Measurements from ENCODE around the gene DOCK3. TPM values are rescaled to one million over a fixed set of nuclear protein-coding genes. Genes with fewer than 3 reads are reported as not detected.

The DOCK3 gene
- total and polyA plus RNA-seq, 2 of the 4 experiments (the other 2 are of a cell fraction), result under 0.01 to 0.12 TPM

- no peak overlapping the region for H3K4me2 ChIP-seq (ENCODE audit: low read depth, low read length)
- H3K4me1 ChIP-seq (ENCODE audit: control insufficient read depth, insufficient read depth, low read length), result no peaks in the 10 kb centered on the region
- no peak overlapping the region for H3K23ac ChIP-seq (ENCODE audit: low read depth, low read length)
- no peak overlapping the region for H4K91ac ChIP-seq (ENCODE audit: insufficient read depth, low read depth, low read length)
- H3K9me3 ChIP-seq (ENCODE audit: control insufficient read depth, insufficient read depth, low read length), result no peaks in the 10 kb centered on the region
- no peak overlapping the region for H4K8ac ChIP-seq (ENCODE audit: low read depth in 2 of 2, low read length in 2 of 2)
- H3K27ac ChIP-seq (ENCODE audit: insufficient read depth, low read length), result no peak overlapping the region
- CTCF ChIA-PET, result interaction anchor here (1.0 to 1.1 kb wide), 2 partner anchors 9 to 232 kb away, joined by 3 to 4 read pairs; no protein-coding TSS in a partner anchor
- no CpG with 5 or more reads among the region's 2 CpGs for WGBS, 2 experiments (ENCODE audit: extremely low coverage in 2 of 2, insufficient read length in 1 of 2)
- no peak for ATAC-seq (ENCODE audit: low read depth)
- no TSS peak for BruUV-seq (replicated peaks)
- DNase-seq, result no peak
- dilution Hi-C loops (cut with HindIII; ENCODE audit: low sequenced_read_pairs, unreplicated experiment), result no loop called here
- POLR2A ChIA-PET (ENCODE audit: unreplicated experiment), result no interaction called here
- no peaks in the 10 kb centered on the region for H3K27me3 ChIP-seq (ENCODE audit: control insufficient read depth, insufficient read depth, low read length)
- no peak overlapping the region for H3K14ac ChIP-seq (replicated peaks; ENCODE audit: low read depth, low read length)
- H3K9ac ChIP-seq (ENCODE audit: low read depth, low read length), result no peak overlapping the region
- intact Hi-C loops (cut with micrococcal nuclease), result no loop called here
- H3K4ac ChIP-seq (ENCODE audit: low read depth, low read length), result no peak overlapping the region
- no peak overlapping the region for H2AFZ ChIP-seq (replicated peaks; ENCODE audit: low read length, poor library complexity)
- H3K56ac ChIP-seq (ENCODE audit: extremely low read depth, insufficient read depth, low read length), result no peak overlapping the region
- no peak overlapping the region for H4K5ac ChIP-seq (ENCODE audit: low read depth, low read length)
- no peak for TF ChIP-seq SMC3 (IDR thresholded peaks at IDR 0.05; ENCODE audit: low read depth, low read length)
- no peak for TF ChIP-seq MXI1 (IDR thresholded peaks at IDR 0.05; ENCODE audit: borderline replicate concordance, low read depth, low read length)
- no peak for TF ChIP-seq POLR2A (IDR thresholded peaks at IDR 0.05; ENCODE audit: low read depth, low read length)
- no peak for TF ChIP-seq BHLHE40 (IDR thresholded peaks at IDR 0.05; ENCODE audit: low read depth, low read length)
- TF ChIP-seq RFX5 (IDR thresholded peaks at IDR 0.05; ENCODE audit: low read depth, low read length), result no peak
- TF ChIP-seq CEBPB (IDR thresholded peaks at IDR 0.05; ENCODE audit: low read depth, low read length), result no peak
- TF ChIP-seq, protein P1, sequence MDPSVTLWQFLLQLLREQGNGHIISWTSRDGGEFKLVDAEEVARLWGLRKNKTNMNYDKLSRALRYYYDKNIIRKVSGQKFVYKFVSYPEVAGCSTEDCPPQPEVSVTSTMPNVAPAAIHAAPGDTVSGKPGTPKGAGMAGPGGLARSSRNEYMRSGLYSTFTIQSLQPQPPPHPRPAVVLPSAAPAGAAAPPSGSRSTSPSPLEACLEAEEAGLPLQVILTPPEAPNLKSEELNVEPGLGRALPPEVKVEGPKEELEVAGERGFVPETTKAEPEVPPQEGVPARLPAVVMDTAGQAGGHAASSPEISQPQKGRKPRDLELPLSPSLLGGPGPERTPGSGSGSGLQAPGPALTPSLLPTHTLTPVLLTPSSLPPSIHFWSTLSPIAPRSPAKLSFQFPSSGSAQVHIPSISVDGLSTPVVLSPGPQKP (IDR thresholded peaks at IDR 0.05; ENCODE audit: borderline replicate concordance, low read depth, low read length), result no peak
- no peak for TF ChIP-seq RAD21 (IDR thresholded peaks at IDR 0.05; ENCODE audit: low read length)
- TF ChIP-seq RCOR1 (IDR thresholded peaks at IDR 0.05; ENCODE audit: insufficient replicate concordance, low read length), result no peak
- no peak for TF ChIP-seq NFE2L2 (IDR thresholded peaks at IDR 0.05; ENCODE audit: low read depth, low read length)
- TF ChIP-seq, protein P2, sequence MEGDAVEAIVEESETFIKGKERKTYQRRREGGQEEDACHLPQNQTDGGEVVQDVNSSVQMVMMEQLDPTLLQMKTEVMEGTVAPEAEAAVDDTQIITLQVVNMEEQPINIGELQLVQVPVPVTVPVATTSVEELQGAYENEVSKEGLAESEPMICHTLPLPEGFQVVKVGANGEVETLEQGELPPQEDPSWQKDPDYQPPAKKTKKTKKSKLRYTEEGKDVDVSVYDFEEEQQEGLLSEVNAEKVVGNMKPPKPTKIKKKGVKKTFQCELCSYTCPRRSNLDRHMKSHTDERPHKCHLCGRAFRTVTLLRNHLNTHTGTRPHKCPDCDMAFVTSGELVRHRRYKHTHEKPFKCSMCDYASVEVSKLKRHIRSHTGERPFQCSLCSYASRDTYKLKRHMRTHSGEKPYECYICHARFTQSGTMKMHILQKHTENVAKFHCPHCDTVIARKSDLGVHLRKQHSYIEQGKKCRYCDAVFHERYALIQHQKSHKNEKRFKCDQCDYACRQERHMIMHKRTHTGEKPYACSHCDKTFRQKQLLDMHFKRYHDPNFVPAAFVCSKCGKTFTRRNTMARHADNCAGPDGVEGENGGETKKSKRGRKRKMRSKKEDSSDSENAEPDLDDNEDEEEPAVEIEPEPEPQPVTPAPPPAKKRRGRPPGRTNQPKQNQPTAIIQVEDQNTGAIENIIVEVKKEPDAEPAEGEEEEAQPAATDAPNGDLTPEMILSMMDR (conservative IDR thresholded peaks at IDR 0.05; ENCODE audit: low read depth, low read length), result no peak
- TF ChIP-seq MAZ (IDR thresholded peaks at IDR 0.05; ENCODE audit: borderline replicate concordance, low read depth, low read length), result no peak
- TF ChIP-seq, protein P3, sequence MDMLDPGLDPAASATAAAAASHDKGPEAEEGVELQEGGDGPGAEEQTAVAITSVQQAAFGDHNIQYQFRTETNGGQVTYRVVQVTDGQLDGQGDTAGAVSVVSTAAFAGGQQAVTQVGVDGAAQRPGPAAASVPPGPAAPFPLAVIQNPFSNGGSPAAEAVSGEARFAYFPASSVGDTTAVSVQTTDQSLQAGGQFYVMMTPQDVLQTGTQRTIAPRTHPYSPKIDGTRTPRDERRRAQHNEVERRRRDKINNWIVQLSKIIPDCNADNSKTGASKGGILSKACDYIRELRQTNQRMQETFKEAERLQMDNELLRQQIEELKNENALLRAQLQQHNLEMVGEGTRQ (IDR thresholded peaks at IDR 0.05; ENCODE audit: low read depth, low read length), result no peak
- no peak for TF ChIP-seq MAFK (IDR thresholded peaks at IDR 0.05; ENCODE audit: low read depth, low read length)
- peaks cover 18% of the 10 kb centered on the region for H3K36me3 ChIP-seq (ENCODE audit: control insufficient read depth, insufficient read depth, low read length)
- H2AK5ac ChIP-seq (ENCODE audit: low read depth, low read length), result no peak overlapping the region
- no peak overlapping the region for H2BK120ac ChIP-seq (ENCODE audit: low read depth, low read length)
- no peak overlapping the region for H3K4me3 ChIP-seq (ENCODE audit: insufficient read depth, low read depth, low read length)
- no peak overlapping the region for H2BK20ac ChIP-seq (ENCODE audit: low read depth, low read length)
- no peak overlapping the region for H2BK15ac ChIP-seq (ENCODE audit: low read depth, low read length)
- in situ Hi-C loops (cut with MboI; ENCODE audit: low sequenced_read_pairs), result no loop called here
- no peak overlapping the region for H3K18ac ChIP-seq (ENCODE audit: low read depth, low read length)
- no peak overlapping the region for H2AK9ac ChIP-seq (replicated peaks; ENCODE audit: low read depth, low read length, poor library complexity)
- H3K79me1 ChIP-seq (ENCODE audit: low read depth in 1 of 2, low read length in 2 of 2), result peaks cover 16 to 18% of the 10 kb centered on the region in 2 experiments; a peak in 3 of 4 replicates
- H4K20me1 ChIP-seq (ENCODE audit: insufficient read depth, low read length), result peaks cover 4% of the 10 kb centered on the region; the same call in 1 of the 2 replicates
- H3K9me1 ChIP-seq (ENCODE audit: insufficient read depth, low read length), result peaks cover 6% of the 10 kb centered on the region; the same call in 1 of the 2 replicates
- H2BK5ac ChIP-seq (ENCODE audit: low read depth, low read length, poor library complexity, severe bottlenecking), result no peak overlapping the region
These were observed 733.3 kb downstream of the DOCK3 start for GRCh38 chr3:51408021-51408420.

Measured in IMR-90 (cell line).